Astrocyte (in vitro differentiated cells and primary cell): ENCODE results near the gene AFF2.

Source experiments
- CTCF ChIP-seq: IDR thresholded peaks from 2 replicates; pipeline ENCODE4 v1.5.1; 2011; ENCODE audit warnings: low read depth, mild to moderate bottlenecking, inconsistent platforms, low read length, moderate library complexity; ENCODE audit not compliant: insufficient read depth
- EZH2 ChIP-seq: IDR thresholded peaks from 2 replicates; pipeline ENCODE4 v1.6.1; 2012; ENCODE audit warnings: mild to moderate bottlenecking, low read length, inconsistent platforms; ENCODE audit not compliant: insufficient read depth

- TF ChIP-seq CTCF (no peak), EZH2 (no peak)
These were observed 100.2 kb downstream of the AFF2 start for GRCh38 chrX:148600581-148600980.
